ENCODE results near the gene COL4A3.

DNA sequence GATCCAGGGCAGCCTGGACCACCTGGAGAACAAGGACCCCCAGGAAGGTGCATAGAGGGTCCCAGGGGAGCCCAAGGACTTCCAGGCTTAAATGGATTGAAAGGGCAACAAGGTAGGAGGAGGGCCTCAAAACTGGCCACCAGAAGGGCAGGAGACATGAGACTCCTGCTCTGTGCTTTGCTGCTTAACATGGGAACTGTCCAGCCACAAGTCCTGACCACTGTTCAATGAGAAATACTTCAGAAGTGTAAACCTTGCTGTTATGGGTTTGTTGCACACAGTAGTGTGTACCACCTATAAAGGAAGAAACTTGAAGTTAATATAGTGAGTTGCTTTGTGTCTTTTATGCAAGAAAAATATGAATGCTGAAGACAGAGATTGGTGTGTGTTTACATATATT, 116.5 kb downstream of the COL4A3 start:
- TF ChIP-seq CSDC2 (CRISPR knock-in tag; IDR thresholded peaks at IDR 0.05) = no peak
- no peak for TF ChIP-seq RARB (CRISPR knock-in tag; IDR thresholded peaks at IDR 0.05)
- TF ChIP-seq, protein P1, sequence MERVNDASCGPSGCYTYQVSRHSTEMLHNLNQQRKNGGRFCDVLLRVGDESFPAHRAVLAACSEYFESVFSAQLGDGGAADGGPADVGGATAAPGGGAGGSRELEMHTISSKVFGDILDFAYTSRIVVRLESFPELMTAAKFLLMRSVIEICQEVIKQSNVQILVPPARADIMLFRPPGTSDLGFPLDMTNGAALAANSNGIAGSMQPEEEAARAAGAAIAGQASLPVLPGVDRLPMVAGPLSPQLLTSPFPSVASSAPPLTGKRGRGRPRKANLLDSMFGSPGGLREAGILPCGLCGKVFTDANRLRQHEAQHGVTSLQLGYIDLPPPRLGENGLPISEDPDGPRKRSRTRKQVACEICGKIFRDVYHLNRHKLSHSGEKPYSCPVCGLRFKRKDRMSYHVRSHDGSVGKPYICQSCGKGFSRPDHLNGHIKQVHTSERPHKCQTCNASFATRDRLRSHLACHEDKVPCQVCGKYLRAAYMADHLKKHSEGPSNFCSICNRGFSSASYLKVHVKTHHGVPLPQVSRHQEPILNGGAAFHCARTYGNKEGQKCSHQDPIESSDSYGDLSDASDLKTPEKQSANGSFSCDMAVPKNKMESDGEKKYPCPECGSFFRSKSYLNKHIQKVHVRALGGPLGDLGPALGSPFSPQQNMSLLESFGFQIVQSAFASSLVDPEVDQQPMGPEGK (CRISPR knock-in tag; IDR thresholded peaks at IDR 0.05; ENCODE audit: borderline replicate concordance) = no peak
- TF ChIP-seq OSR1 (CRISPR knock-in tag; IDR thresholded peaks at IDR 0.05) = no peak
- TF ChIP-seq ARNTL (CRISPR knock-in tag; IDR thresholded peaks at IDR 0.05; ENCODE audit: borderline replicate concordance, low read depth) = no peak
- TF ChIP-seq GLIS3 (CRISPR knock-in tag; IDR thresholded peaks at IDR 0.05) = no peak
- TF ChIP-seq CREB5 (CRISPR knock-in tag; IDR thresholded peaks at IDR 0.05; ENCODE audit: low read depth) = no peak
- no peak for TF ChIP-seq BACH2 (CRISPR knock-in tag; IDR thresholded peaks at IDR 0.05; ENCODE audit: borderline replicate concordance)
- TF ChIP-seq TSHZ2 (CRISPR knock-in tag; IDR thresholded peaks at IDR 0.05) = no peak
- TF ChIP-seq ZFP3 (CRISPR knock-in tag; IDR thresholded peaks at IDR 0.05) = no peak
- TF ChIP-seq ZFP30 (CRISPR knock-in tag; IDR thresholded peaks at IDR 0.05) = no peak

Data from SK-N-SH treated with all-trans-retinoic acid at 6 μM for 48 hours (cell line).